ENCODE measurements around the gene PSMD6. TPM values are rescaled to one million over a fixed set of nuclear protein-coding genes. Genes with fewer than 3 reads are reported as not detected.

The PSMD6 gene
- total and polyA plus RNA-seq, 2 donors (not counting 3 experiments of a cell fraction or from before 2014, with no cell fraction given): 53.7 to 90.8 TPM

GRCh38 chr3:64046592-64046991, 23.3 kb upstream of the PSMD6 start:
- no TSS peak for BruUV-seq (replicated peaks)
- Histone ChIP-seq H3K27me3 (ENCODE audit: control insufficient read depth in 2 of 2, insufficient read depth in 2 of 2, low read length in 2 of 2) (peaks cover 7 to 12% of the 10 kb centered on the region in 2 experiments), H4K20me1 (replicated peaks; ENCODE audit: control insufficient read depth, extremely low read depth, insufficient read depth, low read length) (no peaks in the 10 kb centered on the region), H3K4me1 (ENCODE audit: control insufficient read depth, extremely low read depth, insufficient read depth, low read length) (no peaks in the 10 kb centered on the region), H3K4me3 (replicated peaks in 1 of 3; ENCODE audit: insufficient read depth in 1 of 3, low read depth in 1 of 3, low read length in 3 of 3) (no peak overlapping the region), H3K9me3 (replicated peaks; ENCODE audit: control insufficient read depth, insufficient read depth, low read length) (no peaks in the 10 kb centered on the region), H3K9me1 (replicated peaks; ENCODE audit: control insufficient read depth, extremely low read depth, insufficient read depth, low read length) (no peaks in the 10 kb centered on the region), H3K79me2 (ENCODE audit: control insufficient read depth, insufficient read depth, low read length) (no peaks in the 10 kb centered on the region), H3K4me2 (ENCODE audit: insufficient read depth, low read length) (no peak overlapping the region), H3K9ac (replicated peaks; ENCODE audit: extremely low read depth, insufficient read depth, low read length) (no peak overlapping the region), H3K36me3 (ENCODE audit: control insufficient read depth in 2 of 2, extremely low read depth in 1 of 2, insufficient read depth in 2 of 2, low read length in 2 of 2) (no peaks in the 10 kb centered on the region), H3K27ac (ENCODE audit: insufficient read depth, low read depth, low read length) (no peak overlapping the region), H2AFZ (ENCODE audit: low read depth, low read length) (no peak overlapping the region)
- TF ChIP-seq MAX (IDR thresholded peaks at IDR 0.05; ENCODE audit: insufficient read depth, insufficient read length): no peak
- intact Hi-C loops (cut with micrococcal nuclease) (no loop called here), dilution Hi-C loops (cut with MboI; ENCODE audit: extremely low pct_ligation_motif_present, low sequenced_read_pairs) (loop anchor here (25.0 kb wide), 1 partner anchor 416 kb away; no protein-coding TSS in a partner anchor)
- ChIA-PET POLR2A (no interaction called here), CTCF (no interaction called here)
- FAIRE-seq (no peak), DNase-seq (ENCODE audit: low read depth, low spot score) (no peak)

GRCh38 chr3:64042952-64043351, 19.7 kb upstream of the PSMD6 start:
- Histone ChIP-seq H4K20me1 (replicated peaks; ENCODE audit: control insufficient read depth, extremely low read depth, insufficient read depth, low read length) (no peaks in the 10 kb centered on the region), H3K27ac (ENCODE audit: insufficient read depth, low read depth, low read length) (no peak overlapping the region), H3K4me2 (ENCODE audit: insufficient read depth, low read length) (no peak overlapping the region), H3K27me3 (ENCODE audit: control insufficient read depth in 2 of 2, insufficient read depth in 2 of 2, low read length in 2 of 2) (peaks cover 21 to 22% of the 10 kb centered on the region in 2 experiments), H3K9ac (replicated peaks; ENCODE audit: extremely low read depth, insufficient read depth, low read length) (no peak overlapping the region), H3K79me2 (ENCODE audit: control insufficient read depth, insufficient read depth, low read length) (no peaks in the 10 kb centered on the region), H2AFZ (ENCODE audit: low read depth, low read length) (no peak overlapping the region), H3K9me1 (replicated peaks; ENCODE audit: control insufficient read depth, extremely low read depth, insufficient read depth, low read length) (no peaks in the 10 kb centered on the region), H3K9me3 (replicated peaks; ENCODE audit: control insufficient read depth, insufficient read depth, low read length) (no peaks in the 10 kb centered on the region), H3K4me3 (replicated peaks in 1 of 3; ENCODE audit: insufficient read depth in 1 of 3, low read depth in 1 of 3, low read length in 3 of 3) (no peak overlapping the region), H3K4me1 (ENCODE audit: control insufficient read depth, extremely low read depth, insufficient read depth, low read length) (no peaks in the 10 kb centered on the region), H3K36me3 (ENCODE audit: control insufficient read depth in 2 of 2, extremely low read depth in 1 of 2, insufficient read depth in 2 of 2, low read length in 2 of 2) (no peaks in the 10 kb centered on the region)
- CTCF ChIA-PET: interaction anchor here (1.5 kb wide), 1 partner anchor 181 kb away, joined by 3 read pairs; no protein-coding TSS in a partner anchor
- no TSS peak for BruUV-seq (replicated peaks)
- intact Hi-C loops (cut with micrococcal nuclease) (no loop called here), dilution Hi-C loops (cut with MboI; ENCODE audit: extremely low pct_ligation_motif_present, low sequenced_read_pairs) (loop anchor here (25.0 kb wide), 1 partner anchor 419 kb away; no protein-coding TSS in a partner anchor)
- FAIRE-seq: no peak
- TF ChIP-seq FOS (IDR thresholded peaks at IDR 0.05; ENCODE audit: borderline replicate concordance, insufficient read depth, low read length) (no peak), JUN (IDR thresholded peaks at IDR 0.05; ENCODE audit: borderline replicate concordance, insufficient read depth, insufficient read length, low read depth) (no peak), GATA2 (IDR thresholded peaks at IDR 0.05; ENCODE audit: insufficient read depth, insufficient read length, low read depth, low read length) (no peak), MYC (IDR thresholded peaks at IDR 0.05; ENCODE audit: low read depth, low read length) (no peak), POLR2AphosphoS5 (IDR thresholded peaks at IDR 0.05; ENCODE audit: insufficient read depth, low read depth, low read length) (no peak), MAX (IDR thresholded peaks at IDR 0.05; ENCODE audit: insufficient read depth, insufficient read length) (no peak), CTCF (IDR thresholded peaks at IDR 0.05; ENCODE audit: extremely low read depth in 1 of 2, insufficient read depth in 1 of 2, low read depth in 1 of 2, low read length in 2 of 2) (no peak), POLR2A (IDR thresholded peaks at IDR 0.05; ENCODE audit: low read depth, low read length) (no peak), EZH2 (IDR thresholded peaks at IDR 0.05; ENCODE audit: borderline replicate concordance, low read depth, low read length, severe bottlenecking) (no peak)
- POLR2A ChIA-PET: no interaction called here
- DNase-seq (ENCODE audit: low read depth, low spot score): no peak

Data from endothelial cell of umbilical vein (primary cell).